K562 (cell line): ENCODE measurements around the gene ARHGAP9. TPM values are rescaled to one million over a fixed set of nuclear protein-coding genes. Genes with fewer than 3 reads are reported as not detected.

Experiments used
- CBX8 ChIP-seq: fragments of 200-600 bp; sonication (generic); IDR thresholded peaks from 2 replicates; pipeline ENCODE4 v1.6.1; 2012; ENCODE audit warnings: borderline replicate concordance, mixed run types, low read depth, mild to moderate bottlenecking, moderate library complexity, mixed read lengths, low read length, control low read depth, inconsistent platforms; ENCODE audit not compliant: poor library complexity, severe bottlenecking; ENCODE audit errors: extremely low read depth
- CEBPZ ChIP-seq: fragments of 150-350 bp; IDR thresholded peaks from 2 replicates; pipeline ENCODE4 v1.6.1; 2014; ENCODE audit warnings: low read depth, mild to moderate bottlenecking, low read length, borderline replicate concordance
- CREB5 ChIP-seq: fragments of 250-450 bp; sonication (Bioruptor Pico); IDR thresholded peaks from 2 replicates; pipeline ENCODE4 v1.5.0; 2020; ENCODE audit warnings: mild to moderate bottlenecking
- EWSR1 ChIP-seq: fragments of 450-650 bp; IDR thresholded peaks from 2 replicates; pipeline ENCODE4 v1.6.1; 2018; ENCODE audit warnings: borderline replicate concordance, mild to moderate bottlenecking, low read depth, moderate library complexity; ENCODE audit not compliant: partially characterized antibody
- MAFF ChIP-seq: IDR thresholded peaks from 2 replicates; pipeline ENCODE4 v1.6.1; 2012; ENCODE audit warnings: low read length, improper control_type of control experiment
- SAFB2 ChIP-seq: fragments of 200-400 bp; formaldehyde crosslinking; IDR thresholded peaks from 2 replicates; pipeline ENCODE4 v1.6.1; 2018; ENCODE audit warnings: borderline replicate concordance, low read length, low read depth, moderate library complexity; ENCODE audit not compliant: severe bottlenecking
- SFPQ ChIP-seq: fragments of 200-400 bp; formaldehyde crosslinking; IDR thresholded peaks from 2 replicates; pipeline ENCODE4 v1.6.1; 2017; ENCODE audit warnings: mild to moderate bottlenecking, low read depth, low read length, moderate library complexity
- STAG1 ChIP-seq: sonication (generic); formaldehyde crosslinking; IDR thresholded peaks from 2 replicates; pipeline ENCODE4 v1.5.0; 2020; ENCODE audit warnings: missing genetic modification reagents, borderline replicate concordance
- TCF15 ChIP-seq: fragments of 250-450 bp; sonication (Bioruptor Pico); IDR thresholded peaks from 2 replicates; pipeline ENCODE4 v1.8.0; 2022; ENCODE audit warnings: moderate library complexity, mild to moderate bottlenecking, inconsistent platforms
- ZBTB49 ChIP-seq: sonication (generic); formaldehyde crosslinking; IDR thresholded peaks from 2 replicates; pipeline ENCODE4 v1.8.0; 2022; ENCODE audit warnings: missing genetic modification reagents, mild to moderate bottlenecking, borderline replicate concordance
- polyA plus RNA-seq, 8 experiments: library from polyadenylated mRNA; depleted of rRNA in 4 of 8; stranded (reverse) in 5 of 8; unstranded in 3 of 8; fragments of >200 nt; fragmentation: Nextera tagmentation in 2 of 8; fragmentation: Illumina TruSeq in 1 of 8; extraction: Ambion mirVana in 2 of 8; extraction: Trizol in 1 of 8; gene quantifications; 2 replicates each; pipeline versions ENCODE4 v1.2.1 to v1.2.3, GENCODE V29; 2011 to 2014; ENCODE audit warnings: inconsistent platforms in 1 of 8, missing spikeins in 1 of 8
- total RNA-seq, 7 experiments: library from RNA; depleted of rRNA in 6 of 7; stranded (reverse); fragments of >200 nt in 6 of 7; fragmentation: Illumina TruSeq in 2 of 7; extraction: Trizol in 2 of 7; gene quantifications; 2 replicates each; pipeline versions ENCODE4 v1.2.1 to v1.2.3, GENCODE V29; 2011 to 2021; ENCODE audit warnings: low replicate concordance in 1 of 7

The ARHGAP9 gene
- total and polyA plus RNA-seq, 9 of the 15 experiments (the other 6 are each of a cell fraction or from before 2014, with no cell fraction given), result 1.5 to 10.2 (median 5.1) TPM

- TF ChIP-seq STAG1 (CRISPR knock-in tag), result no peak; the same call in 1 of the 2 replicates
- no peak for TF ChIP-seq CEBPZ
- no peak for TF ChIP-seq ZBTB49 (CRISPR knock-in tag)
- no peak for TF ChIP-seq TCF15
- TF ChIP-seq EWSR1, result no peak
- TF ChIP-seq MAFF, result no peak
- no peak for TF ChIP-seq CBX8
- no peak for TF ChIP-seq CREB5 (CRISPR knock-in tag)
- TF ChIP-seq SAFB2, result no peak
- TF ChIP-seq SFPQ, result no peak
Measured at GRCh38 chr12:57462251-57462911, 17.3 kb downstream of the ARHGAP9 start (continued).
